ENCODE data around the gene SPTBN2. TPM values are rescaled to one million over a fixed set of nuclear protein-coding genes. Genes with fewer than 3 reads are reported as not detected.

Gene SPTBN2
- total RNA-seq, 2 experiments from 2014 or later, result not detected

DNA sequence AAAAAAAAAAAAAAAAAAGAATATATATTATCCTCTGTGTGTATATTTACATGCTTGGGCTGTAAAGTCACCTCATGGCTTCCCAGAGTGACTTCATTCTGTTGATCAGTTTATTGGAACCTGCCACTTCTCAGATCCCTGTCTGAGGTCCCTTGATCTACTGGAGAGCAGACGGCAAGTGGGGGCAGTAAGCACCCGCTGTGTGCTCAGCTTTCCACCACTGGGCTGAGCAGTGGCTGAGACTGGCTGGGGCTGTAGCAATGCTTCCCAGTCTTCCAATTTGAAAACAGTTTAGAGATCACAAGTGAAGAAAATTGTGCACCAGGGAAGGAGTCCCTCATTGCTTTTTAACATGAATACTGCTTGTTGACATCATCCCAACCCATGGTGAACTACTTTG is 44.4 kb downstream of the SPTBN2 start:
- intact Hi-C loops (cut with DNase I, micrococcal nuclease), result no loop called here
- no peaks in the 10 kb centered on the region for H3K36me3 Mint-ChIP-seq (ENCODE audit: low read depth)
- H3K4me1 Mint-ChIP-seq (ENCODE audit: low read depth), result no peaks in the 10 kb centered on the region
- ChIA-PET CTCF (interaction anchor here (0.7 kb wide), 1 partner anchor 219 kb away, joined by 3 read pairs; no protein-coding TSS in a partner anchor), POLR2A (no interaction called here)
- no peak overlapping the region for H3K27ac ChIP-seq (ENCODE audit: low read depth in 1 of 2, low read length in 2 of 2)
- no peak overlapping the region for H3K27ac Mint-ChIP-seq
- DNase-seq (no peak), ATAC-seq (ENCODE audit: poor library complexity) (no peak)
- H3K9me3 ChIP-seq (ENCODE audit: control insufficient read depth in 1 of 2, insufficient read depth in 1 of 2, low read length in 2 of 2), result no peaks in the 10 kb centered on the region
- H3K36me3 ChIP-seq (ENCODE audit: insufficient read depth, low read length), result no peaks in the 10 kb centered on the region
- H3K4me3 Mint-ChIP-seq, result no peak overlapping the region
- TF ChIP-seq, protein P1, sequence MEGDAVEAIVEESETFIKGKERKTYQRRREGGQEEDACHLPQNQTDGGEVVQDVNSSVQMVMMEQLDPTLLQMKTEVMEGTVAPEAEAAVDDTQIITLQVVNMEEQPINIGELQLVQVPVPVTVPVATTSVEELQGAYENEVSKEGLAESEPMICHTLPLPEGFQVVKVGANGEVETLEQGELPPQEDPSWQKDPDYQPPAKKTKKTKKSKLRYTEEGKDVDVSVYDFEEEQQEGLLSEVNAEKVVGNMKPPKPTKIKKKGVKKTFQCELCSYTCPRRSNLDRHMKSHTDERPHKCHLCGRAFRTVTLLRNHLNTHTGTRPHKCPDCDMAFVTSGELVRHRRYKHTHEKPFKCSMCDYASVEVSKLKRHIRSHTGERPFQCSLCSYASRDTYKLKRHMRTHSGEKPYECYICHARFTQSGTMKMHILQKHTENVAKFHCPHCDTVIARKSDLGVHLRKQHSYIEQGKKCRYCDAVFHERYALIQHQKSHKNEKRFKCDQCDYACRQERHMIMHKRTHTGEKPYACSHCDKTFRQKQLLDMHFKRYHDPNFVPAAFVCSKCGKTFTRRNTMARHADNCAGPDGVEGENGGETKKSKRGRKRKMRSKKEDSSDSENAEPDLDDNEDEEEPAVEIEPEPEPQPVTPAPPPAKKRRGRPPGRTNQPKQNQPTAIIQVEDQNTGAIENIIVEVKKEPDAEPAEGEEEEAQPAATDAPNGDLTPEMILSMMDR (IDR thresholded peaks at IDR 0.05), result no peak
- H3K27me3 ChIP-seq (ENCODE audit: control insufficient read depth in 1 of 2, insufficient read depth in 2 of 2, low read length in 2 of 2), result no peaks in the 10 kb centered on the region
- H3K9me3 Mint-ChIP-seq, result no peaks in the 10 kb centered on the region
- H3K4me3 ChIP-seq (ENCODE audit: low read length), result no peak overlapping the region
- H3K27me3 Mint-ChIP-seq, result no peaks in the 10 kb centered on the region
- no peaks in the 10 kb centered on the region for H3K4me1 ChIP-seq (ENCODE audit: insufficient read depth, low read length)

DNA sequence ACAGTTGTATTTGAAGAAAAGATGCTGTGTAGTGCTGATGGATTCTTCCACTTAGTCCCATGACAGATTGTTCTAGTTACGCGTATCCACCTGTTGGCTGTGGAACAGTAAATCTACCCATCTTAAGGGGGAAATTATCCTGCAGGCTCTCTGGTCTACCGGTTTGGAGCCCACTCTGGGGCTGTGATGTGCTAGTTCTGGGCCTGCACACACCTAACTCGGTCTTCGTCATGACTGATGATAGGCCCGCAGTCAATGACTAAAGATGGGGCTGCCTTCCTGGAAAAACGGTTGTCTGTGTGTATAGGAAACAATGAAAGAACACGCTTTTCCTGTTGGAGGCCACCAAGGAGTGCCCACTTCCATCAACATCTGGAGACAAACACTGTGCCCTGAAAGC is 45.1 kb downstream of the SPTBN2 start:
- no peak overlapping the region for H3K27ac Mint-ChIP-seq
- ATAC-seq (ENCODE audit: poor library complexity) (no peak), DNase-seq (no peak)
- no peaks in the 10 kb centered on the region for H3K9me3 Mint-ChIP-seq
- H3K27me3 Mint-ChIP-seq, result no peaks in the 10 kb centered on the region
- POLR2A ChIA-PET, result no interaction called here
- no peaks in the 10 kb centered on the region for H3K36me3 ChIP-seq (ENCODE audit: insufficient read depth, low read length)
- no peaks in the 10 kb centered on the region for H3K9me3 ChIP-seq (ENCODE audit: control insufficient read depth in 1 of 2, insufficient read depth in 1 of 2, low read length in 2 of 2)
- CTCF ChIA-PET, result interaction anchor here (0.7 kb wide), 1 partner anchor 218 kb away, joined by 3 read pairs; no protein-coding TSS in a partner anchor
- H3K4me3 ChIP-seq (ENCODE audit: low read length), result no peak overlapping the region
- no peaks in the 10 kb centered on the region for H3K4me1 Mint-ChIP-seq (ENCODE audit: low read depth)
- no peaks in the 10 kb centered on the region for H3K27me3 ChIP-seq (ENCODE audit: control insufficient read depth in 1 of 2, insufficient read depth in 2 of 2, low read length in 2 of 2)
- H3K4me1 ChIP-seq (ENCODE audit: insufficient read depth, low read length), result peaks cover under 1% of the 10 kb centered on the region
- H3K36me3 Mint-ChIP-seq (ENCODE audit: low read depth), result no peaks in the 10 kb centered on the region
- no peak overlapping the region for H3K4me3 Mint-ChIP-seq
- intact Hi-C loops (cut with DNase I, micrococcal nuclease), result no loop called here
- TF ChIP-seq, protein P1 (IDR thresholded peaks at IDR 0.05), result no peak
- no peak overlapping the region for H3K27ac ChIP-seq (ENCODE audit: low read depth in 1 of 2, low read length in 2 of 2)

DNA sequence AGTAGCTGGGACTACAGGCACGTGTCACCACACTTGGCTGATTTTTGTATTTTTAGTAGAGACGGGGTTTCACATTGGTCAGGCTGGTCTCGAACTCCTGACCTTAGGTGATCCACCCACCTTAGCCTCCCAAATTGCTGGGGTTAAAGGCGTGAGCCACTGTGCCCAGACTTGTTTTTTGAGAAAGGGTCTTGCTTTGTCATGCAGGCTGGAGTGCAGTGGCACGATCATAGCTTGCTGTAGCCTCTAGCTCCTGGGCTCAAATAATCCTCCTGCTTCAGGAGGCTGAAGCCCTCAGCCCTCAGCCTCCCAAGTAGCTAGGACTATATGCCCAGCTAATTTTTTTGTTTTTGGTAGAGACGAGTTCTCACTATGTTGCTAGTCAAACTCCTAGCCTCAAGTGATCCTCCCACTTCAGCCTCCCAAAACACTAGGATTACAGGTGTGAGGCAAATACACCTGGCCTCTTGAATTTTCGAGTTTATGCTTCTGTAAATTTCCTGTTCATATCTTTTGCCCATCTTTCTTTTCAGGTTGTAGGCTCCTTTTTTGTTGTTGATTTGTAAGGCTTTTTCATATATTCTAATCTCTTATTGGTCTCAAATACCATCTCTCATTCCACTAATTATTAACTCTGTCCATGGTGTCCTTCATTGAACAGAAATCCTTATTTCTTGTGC is 47.9 kb downstream of the SPTBN2 start:
- intact Hi-C loops (cut with DNase I, micrococcal nuclease), result loop anchor here in 1 of 2 experiments (1.0 kb wide), 1 partner anchor 172 kb away; no protein-coding TSS in a partner anchor
- H3K27ac Mint-ChIP-seq, result no peak overlapping the region
- H3K36me3 ChIP-seq (ENCODE audit: insufficient read depth, low read length), result no peaks in the 10 kb centered on the region
- no peak overlapping the region for H3K4me3 Mint-ChIP-seq
- H3K36me3 Mint-ChIP-seq (ENCODE audit: low read depth), result peaks cover 20% of the 10 kb centered on the region
- H3K27me3 ChIP-seq (ENCODE audit: control insufficient read depth in 1 of 2, insufficient read depth in 2 of 2, low read length in 2 of 2), result no peaks in the 10 kb centered on the region
- no peak overlapping the region for H3K4me3 ChIP-seq (ENCODE audit: low read length)
- no peak overlapping the region for H3K27ac ChIP-seq (ENCODE audit: low read depth in 1 of 2, low read length in 2 of 2)
- peaks cover 23% of the 10 kb centered on the region for H3K4me1 ChIP-seq (ENCODE audit: insufficient read depth, low read length)
- no peaks in the 10 kb centered on the region for H3K9me3 Mint-ChIP-seq
- no peak for ATAC-seq (ENCODE audit: poor library complexity)
- TF ChIP-seq, protein P1 (IDR thresholded peaks at IDR 0.05), result no peak
- CTCF ChIA-PET, result interaction anchor here (4.9 to 5.1 kb wide), 2 partner anchors 89 to 102 kb away, joined by 47 to 75 read pairs; partner anchors contain the start of genes CCDC87 and CCS
- DNase-seq, result no peak
- H3K9me3 ChIP-seq (ENCODE audit: control insufficient read depth in 1 of 2, insufficient read depth in 1 of 2, low read length in 2 of 2), result no peaks in the 10 kb centered on the region
- POLR2A ChIA-PET, result interaction anchor here (0.7 to 1.2 kb wide), 2 partner anchors 43 to 201 kb away, joined by 3 to 5 read pairs; partner anchors contain the start of gene DPP3
- H3K27me3 Mint-ChIP-seq, result no peaks in the 10 kb centered on the region
- H3K4me1 Mint-ChIP-seq (ENCODE audit: low read depth), result peaks cover 24% of the 10 kb centered on the region

All from CD4-positive, alpha-beta T cell (primary cell).